ENCODE data around the gene INSYN1. TPM values are rescaled to one million over a fixed set of nuclear protein-coding genes. Genes with fewer than 3 reads are reported as not detected.

Gene INSYN1
- polyA plus RNA-seq, 1 donor from 2014 or later: 21.3 TPM

GRCh38 chr15:73746261-73746660 is 6.9 kb downstream of the INSYN1 start:
- Histone ChIP-seq H3K9me3 (ENCODE audit: low read length) (no peaks in the 10 kb centered on the region), H2AFZ (ENCODE audit: low read depth, low read length) (no peak overlapping the region), H3K9ac (ENCODE audit: low read length) (no peak overlapping the region), H3K27ac (ENCODE audit: low read length) (no peak overlapping the region), H3F3A (ENCODE audit: insufficient read depth, low read length, poor library complexity, severe bottlenecking) (no peaks in the 10 kb centered on the region), H3K9me2 (ENCODE audit: insufficient read depth, low read length) (no peaks in the 10 kb centered on the region), H3K4me2 (ENCODE audit: low read length) (no peak overlapping the region), H4K20me1 (ENCODE audit: insufficient read depth) (no peaks in the 10 kb centered on the region), H3K36me3 (ENCODE audit: insufficient read depth, low read length) (no peaks in the 10 kb centered on the region), H3K4me3 (ENCODE audit: low read length) (no peak overlapping the region), H3K79me2 (replicated peaks; ENCODE audit: insufficient read depth, low read length) (no peaks in the 10 kb centered on the region), H3K27me3 (ENCODE audit: insufficient read depth, low read depth, low read length) (no peaks in the 10 kb centered on the region)
- no peak for TF ChIP-seq REST (IDR thresholded peaks at IDR 0.05; ENCODE audit: borderline replicate concordance)

- no peaks in the 10 kb centered on the region for H3K9me3 ChIP-seq (ENCODE audit: low read length)
- TF ChIP-seq SMC3 (conservative IDR thresholded peaks at IDR 0.05; ENCODE audit: poor library complexity): no peak
- TF ChIP-seq RAD21 (conservative IDR thresholded peaks at IDR 0.05): no peak
- no peak for TF ChIP-seq POLR2AphosphoS5 (IDR thresholded peaks at IDR 0.05)
- no peak for TF ChIP-seq EZH2 (IDR thresholded peaks at IDR 0.05; ENCODE audit: borderline replicate concordance, insufficient read depth, low read length, poor library complexity, severe bottlenecking)
- TF ChIP-seq EP300 (conservative IDR thresholded peaks at IDR 0.05; ENCODE audit: poor library complexity, severe bottlenecking): no peak
- TF ChIP-seq CTCF (IDR thresholded peaks at IDR 0.05; ENCODE audit: poor library complexity, severe bottlenecking): no peak
- no peak for TF ChIP-seq REST (IDR thresholded peaks at IDR 0.05; ENCODE audit: borderline replicate concordance)
- TF ChIP-seq MXI1 (conservative IDR thresholded peaks at IDR 0.05; ENCODE audit: poor library complexity, severe bottlenecking): no peak
- no peak for TF ChIP-seq TAF1 (IDR thresholded peaks at IDR 0.05; ENCODE audit: low read depth)
- no peak overlapping the region for H3K27ac ChIP-seq (ENCODE audit: low read length)
- no peaks in the 10 kb centered on the region for H4K20me1 ChIP-seq (ENCODE audit: insufficient read depth)
- no peak overlapping the region for H2AFZ ChIP-seq (ENCODE audit: low read depth, low read length)
- no peak overlapping the region for H3K9ac ChIP-seq (ENCODE audit: low read length)
- no peak overlapping the region for H3K4me3 ChIP-seq (ENCODE audit: low read length)
- H3K36me3 ChIP-seq (ENCODE audit: insufficient read depth, low read length): no peaks in the 10 kb centered on the region
- no peaks in the 10 kb centered on the region for H3K9me2 ChIP-seq (ENCODE audit: insufficient read depth, low read length)
- H3K79me2 ChIP-seq (replicated peaks; ENCODE audit: insufficient read depth, low read length): no peaks in the 10 kb centered on the region
- no peaks in the 10 kb centered on the region for H3K27me3 ChIP-seq (ENCODE audit: insufficient read depth, low read depth, low read length)
- H3F3A ChIP-seq (ENCODE audit: insufficient read depth, low read length, poor library complexity, severe bottlenecking): no peaks in the 10 kb centered on the region
- no peak overlapping the region for H3K4me2 ChIP-seq (ENCODE audit: low read length)
Observed at GRCh38 chr15:73745073-73745472, 8.1 kb downstream of the INSYN1 start.

Data from neural cell (in vitro differentiated cells).